CD4-positive, alpha-beta T cell (primary cell): ENCODE results near the gene DPP3. TPM values are rescaled to one million over a fixed set of nuclear protein-coding genes. Genes with fewer than 3 reads are reported as not detected.

ENCODE experiments used
- ATAC-seq: fragments of 200-7000 bp; cut with Tn5 transposase; one replicate; pipeline ENCODE4 v1.10.0; 2022; ENCODE audit warnings: mild to moderate bottlenecking; ENCODE audit not compliant: poor library complexity
- CTCF ChIA-PET: fragments of 350-600 bp; sonication (Branson Sonifier 250); formaldehyde crosslinking; loops from one replicate; lab custom pipeline; 2021; ENCODE audit warnings: antibody characterized with exemption, inconsistent platforms; lab: Charles Lee
- POLR2A ChIA-PET: fragments of 350-600 bp; sonication (Branson Sonifier 250); formaldehyde crosslinking; loops from one replicate; lab custom pipeline; 2021; ENCODE audit warnings: antibody characterized with exemption, inconsistent platforms; lab: Charles Lee
- DNase-seq, 14 experiments: peaks; one replicate each; pipeline ENCODE4 v3.0.0-alpha.2; 2013 to 2020; ENCODE audit warnings: mixed read lengths in 2 of 14
- H3K27ac ChIP-seq, 2 donors: one replicate each; pipeline versions ENCODE4 v1.5.1 to v1.7.0; 2013; ENCODE audit warnings: low read length in 2 of 2, low read depth in 1 of 2, mild to moderate bottlenecking in 1 of 2
- H3K27me3 ChIP-seq, 2 experiments: 1 replicate in 1 of 2; 2 replicates in 1 of 2; pipeline versions ENCODE4 v1.6.1 to v1.7.0; 2013; ENCODE audit warnings: low read length in 2 of 2, control low read depth in 1 of 2, mild to moderate bottlenecking in 1 of 2, moderate library complexity in 1 of 2; ENCODE audit not compliant: insufficient read depth in 2 of 2, control insufficient read depth in 1 of 2
- H3K36me3 ChIP-seq: one replicate; pipeline ENCODE4 v1.6.1; 2013; ENCODE audit warnings: low read length, control low read depth; ENCODE audit not compliant: insufficient read depth
- H3K4me1 ChIP-seq: one replicate; pipeline ENCODE4 v1.6.1; 2013; ENCODE audit warnings: low read length, control low read depth; ENCODE audit not compliant: insufficient read depth
- H3K4me3 ChIP-seq: one replicate; pipeline ENCODE4 v1.5.1; 2013; ENCODE audit warnings: mild to moderate bottlenecking, low read length, moderate library complexity
- H3K9me3 ChIP-seq, 2 experiments: 1 replicate in 1 of 2; 2 replicates in 1 of 2; pipeline versions ENCODE4 v1.6.1 to v1.7.0; 2013; ENCODE audit warnings: low read length in 2 of 2, mild to moderate bottlenecking in 2 of 2, control low read depth in 1 of 2, moderate library complexity in 1 of 2; ENCODE audit not compliant: control insufficient read depth in 1 of 2, insufficient read depth in 1 of 2
- H3K27ac Mint-ChIP-seq: one replicate; pipeline ENCODE4 v1.8.0; 2020; ENCODE audit warnings: mixed read lengths
- H3K27me3 Mint-ChIP-seq: one replicate; pipeline ENCODE4 v1.8.0; 2021; ENCODE audit warnings: mixed read lengths
- H3K36me3 Mint-ChIP-seq: one replicate; pipeline ENCODE4 v1.8.0; 2021; ENCODE audit warnings: low read depth, mixed read lengths
- H3K4me1 Mint-ChIP-seq: one replicate; pipeline ENCODE4 v1.8.0; 2021; ENCODE audit warnings: low read depth, mixed read lengths
- H3K4me3 Mint-ChIP-seq: one replicate; pipeline ENCODE4 v1.8.0; 2020; ENCODE audit warnings: mild to moderate bottlenecking, mixed read lengths
- H3K9me3 Mint-ChIP-seq: one replicate; pipeline ENCODE4 v1.8.0; 2020; ENCODE audit warnings: mixed read lengths
- CTCF ChIP-seq: fragments of 200-600 bp; IDR thresholded peaks from one replicate; pipeline ENCODE4 v1.8.0; 2022; ENCODE audit warnings: antibody characterized with exemption, mild to moderate bottlenecking
- intact Hi-C, 2 experiments: fragments of 100-400 bp; cut with DNase I in 1 of 2; cut with micrococcal nuclease in 1 of 2; formaldehyde crosslinking; loops; one replicate each; pipeline versions ENCODE4 v1.15.1 to v1.9.0; 2023 to 2025; cut with DNase I, micrococcal nuclease
- total RNA-seq, 174 experiments: library from RNA in 2 of 174; stranded (reverse) in 2 of 174; gene quantifications; one replicate each; pipeline ENCODE4 v1.2.3 and lab custom pipeline; 2021 to 2026

Gene DPP3
- total RNA-seq, 2 experiments from 2014 or later = 16.9 to 17.7 TPM

- Histone ChIP-seq H3K27me3 (no peaks in the 10 kb centered on the region), H3K4me1 (no peaks in the 10 kb centered on the region), H3K9me3 (no peaks in the 10 kb centered on the region), H3K36me3 (peaks cover 51% of the 10 kb centered on the region), H3K27ac (no peak overlapping the region), H3K4me3 (no peak overlapping the region)
- ChIA-PET POLR2A (no interaction called here), CTCF (no interaction called here)
- no peak for TF ChIP-seq CTCF
- Mint-ChIP-seq H3K36me3 (peaks cover 53% of the 10 kb centered on the region), H3K4me3 (no peak overlapping the region), H3K27me3 (no peaks in the 10 kb centered on the region), H3K27ac (no peak overlapping the region), H3K9me3 (no peaks in the 10 kb centered on the region), H3K4me1 (no peaks in the 10 kb centered on the region)
- ATAC-seq (no peak), DNase-seq (no peak)
- intact Hi-C loops = no loop called here
Observed at GRCh38 chr11:66495401-66495854, 15.2 kb downstream of the DPP3 start.

GRCh38 chr11:66497206-66497605, 17.0 kb downstream of the DPP3 start:
- H3K9me3 ChIP-seq = no peaks in the 10 kb centered on the region
- no peaks in the 10 kb centered on the region for H3K27me3 Mint-ChIP-seq

GRCh38 chr11:66498506-66498905, 18.3 kb downstream of the DPP3 start:
- CTCF ChIA-PET = no interaction called here

More at GRCh38 chr11:66497206-66497605, 17.0 kb downstream of the DPP3 start:
- intact Hi-C loops = no loop called here
- no peak for TF ChIP-seq CTCF
- H3K4me3 ChIP-seq = no peak overlapping the region
- ChIA-PET CTCF (no interaction called here), POLR2A (no interaction called here)
- ATAC-seq = no peak
- no peak overlapping the region for H3K27ac ChIP-seq
- peaks cover 44% of the 10 kb centered on the region for H3K36me3 ChIP-seq
- H3K27me3 ChIP-seq = no peaks in the 10 kb centered on the region
- H3K9me3 Mint-ChIP-seq = no peaks in the 10 kb centered on the region
- H3K4me3 Mint-ChIP-seq = no peak overlapping the region
- H3K4me1 Mint-ChIP-seq = no peaks in the 10 kb centered on the region
- peaks cover 48% of the 10 kb centered on the region for H3K36me3 Mint-ChIP-seq
- H3K27ac Mint-ChIP-seq = no peak overlapping the region
- H3K4me1 ChIP-seq = no peaks in the 10 kb centered on the region
- no peak for DNase-seq

More at GRCh38 chr11:66498506-66498905, 18.3 kb downstream of the DPP3 start:
- DNase-seq (no peak), ATAC-seq (no peak)
- Mint-ChIP-seq H3K4me1 (no peaks in the 10 kb centered on the region), H3K36me3 (peaks cover 41% of the 10 kb centered on the region), H3K9me3 (no peaks in the 10 kb centered on the region), H3K4me3 (no peak overlapping the region), H3K27me3 (no peaks in the 10 kb centered on the region), H3K27ac (no peak overlapping the region)
- Histone ChIP-seq H3K4me1 (no peaks in the 10 kb centered on the region), H3K9me3 (no peaks in the 10 kb centered on the region), H3K27ac (no peak overlapping the region), H3K36me3 (peaks cover 33% of the 10 kb centered on the region), H3K27me3 (no peaks in the 10 kb centered on the region), H3K4me3 (no peak overlapping the region)
- TF ChIP-seq CTCF = no peak
- POLR2A ChIA-PET = no interaction called here
- intact Hi-C loops = no loop called here
